ENCODE measurements around the gene ZCWPW2. TPM values are rescaled to one million over a fixed set of nuclear protein-coding genes. Genes with fewer than 3 reads are reported as not detected.

ZCWPW2 gene, protein sequence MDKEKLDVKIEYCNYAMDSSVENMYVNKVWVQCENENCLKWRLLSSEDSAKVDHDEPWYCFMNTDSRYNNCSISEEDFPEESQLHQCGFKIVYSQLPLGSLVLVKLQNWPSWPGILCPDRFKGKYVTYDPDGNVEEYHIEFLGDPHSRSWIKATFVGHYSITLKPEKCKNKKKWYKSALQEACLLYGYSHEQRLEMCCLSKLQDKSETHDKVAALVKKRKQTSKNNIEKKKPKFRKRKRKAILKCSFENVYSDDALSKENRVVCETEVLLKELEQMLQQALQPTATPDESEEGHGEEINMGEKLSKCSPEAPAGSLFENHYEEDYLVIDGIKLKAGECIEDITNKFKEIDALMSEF
- polyA plus RNA-seq (2013): 0.29 TPM

DNA sequence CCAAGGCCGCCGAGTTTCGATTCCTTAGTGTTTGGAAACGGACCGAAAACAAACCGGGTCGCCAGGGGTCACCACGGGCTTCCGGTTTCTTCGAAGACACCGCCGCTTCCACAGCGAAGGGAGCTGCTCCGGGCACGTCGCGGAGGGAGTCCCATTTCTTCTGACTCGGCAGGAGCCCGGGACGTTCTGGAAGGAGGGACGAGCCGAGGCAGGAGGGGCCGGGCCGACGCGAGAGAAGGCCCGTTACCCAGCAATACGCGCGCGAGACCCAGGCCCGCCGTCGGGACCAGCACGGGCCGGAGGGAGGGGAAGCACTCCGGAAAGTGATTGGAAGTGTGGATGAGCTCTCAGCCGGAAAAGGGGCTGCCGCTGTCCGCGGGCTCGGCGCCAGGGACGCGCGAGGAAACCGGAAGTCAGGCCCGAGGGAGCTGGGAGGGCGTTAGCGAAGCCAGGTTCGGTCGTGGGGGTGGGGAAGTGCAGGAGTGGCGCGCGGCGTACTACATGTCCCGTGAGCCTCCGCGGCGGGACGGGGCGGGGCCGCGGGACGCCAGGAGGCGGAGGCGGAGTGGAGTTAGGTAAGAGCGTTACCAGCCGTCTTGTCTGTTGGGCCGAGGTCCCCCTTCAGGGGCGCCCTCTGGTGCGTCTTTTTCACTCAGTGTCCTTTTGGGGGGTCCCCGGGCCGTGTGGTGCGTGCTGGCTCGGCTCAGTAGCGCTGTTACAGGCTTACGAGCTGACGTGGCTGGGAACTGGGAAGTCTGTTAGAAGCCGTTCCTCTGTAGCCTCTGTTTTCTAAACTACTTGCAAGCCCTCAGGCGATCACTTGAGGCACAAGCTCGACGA, at the start of gene ZCWPW2, which contains the start of gene AZI2:
TSS of gene ZCWPW2 (plus strand) at position 93 of the 840 bp plus-strand sequence. CDS start 64,348 bp downstream, outside the sequence.
TSS of gene AZI2 (minus strand) at position 196 of the 840 bp plus-strand sequence. CDS start 8,207 bp downstream, outside the sequence.
- Histone ChIP-seq H3K27me3 (replicated peaks in 2 of 5; ENCODE audit: control insufficient read depth in 4 of 5, insufficient read depth in 5 of 5, low read length in 4 of 5) (no peaks in the 10 kb centered on the region), H3K27ac (ENCODE audit: insufficient read depth in 1 of 2, low read depth in 1 of 2, low read length in 2 of 2, poor library complexity in 1 of 2, severe bottlenecking in 2 of 2) (peak within 1 kb of the TSS; percentile 95 to 99), H3K36me3 (ENCODE audit: control insufficient read depth in 4 of 4, insufficient read depth in 4 of 4, low read length in 3 of 4) (peaks cover 0 to 19% (median 6%) of the 10 kb centered on the region in 4 experiments), H3K4me1 (ENCODE audit: control extremely low read depth in 1 of 4, control insufficient read depth in 4 of 4, insufficient read depth in 4 of 4, low read length in 3 of 4) (peaks cover 5 to 17% (median 10%) of the 10 kb centered on the region in 4 experiments), H3K9me3 (ENCODE audit: control extremely low read depth in 1 of 5, control insufficient read depth in 4 of 5, insufficient read depth in 2 of 5, low read depth in 1 of 5, low read length in 4 of 5) (peaks cover 4 to 22% (median 6%) of the 10 kb centered on the region in 5 experiments), H3K4me3 (ENCODE audit: control insufficient read depth in 1 of 7, extremely low read depth in 1 of 7, insufficient read depth in 4 of 7, low read depth in 2 of 7, low read length in 6 of 7) (peak within 1 kb of the TSS; percentile 71 to 94 (median 90))
- peak; percentile 96 to 98 (median 98) for DNase-seq
- under 1% methylated on average over 72 of the region's 83 CpGs for WGBS (ENCODE audit: insufficient coverage)
- POLR2A ChIA-PET: interaction anchor here (0.7 to 2.0 kb wide), 6 partner anchors 9 to 1392 kb away, joined by 3 to 6 read pairs (median 3); no protein-coding TSS in a partner anchor
- CTCF ChIA-PET: interaction anchor here (0.7 to 2.4 kb wide), 9 partner anchors 9 to 668 kb away, joined by 3 to 14 read pairs (median 5); no protein-coding TSS in a partner anchor

DNA sequence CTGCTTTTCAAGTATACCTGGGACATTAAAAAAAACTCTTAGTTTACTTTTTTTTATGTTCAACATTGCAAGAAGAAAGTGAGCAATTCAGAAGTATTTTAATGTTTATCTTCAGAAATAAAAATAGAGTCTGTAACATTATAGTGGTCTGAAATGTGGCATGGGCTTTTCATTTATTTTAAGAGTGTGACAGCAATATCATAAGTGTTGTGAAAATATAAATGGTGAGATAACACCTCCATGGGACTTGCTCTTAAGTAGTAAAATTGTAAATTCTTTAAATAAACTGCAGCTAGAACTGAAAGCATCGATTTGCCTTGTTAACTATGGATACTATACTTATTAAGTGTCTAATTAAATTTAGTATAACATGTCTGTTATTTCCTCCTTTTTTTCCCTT, 48.8 kb upstream of the ZCWPW2 start:
- CTCF ChIA-PET: interaction anchor here (1.5 kb wide), 1 partner anchor 30 kb away, joined by 3 read pairs; no protein-coding TSS in a partner anchor

DNA sequence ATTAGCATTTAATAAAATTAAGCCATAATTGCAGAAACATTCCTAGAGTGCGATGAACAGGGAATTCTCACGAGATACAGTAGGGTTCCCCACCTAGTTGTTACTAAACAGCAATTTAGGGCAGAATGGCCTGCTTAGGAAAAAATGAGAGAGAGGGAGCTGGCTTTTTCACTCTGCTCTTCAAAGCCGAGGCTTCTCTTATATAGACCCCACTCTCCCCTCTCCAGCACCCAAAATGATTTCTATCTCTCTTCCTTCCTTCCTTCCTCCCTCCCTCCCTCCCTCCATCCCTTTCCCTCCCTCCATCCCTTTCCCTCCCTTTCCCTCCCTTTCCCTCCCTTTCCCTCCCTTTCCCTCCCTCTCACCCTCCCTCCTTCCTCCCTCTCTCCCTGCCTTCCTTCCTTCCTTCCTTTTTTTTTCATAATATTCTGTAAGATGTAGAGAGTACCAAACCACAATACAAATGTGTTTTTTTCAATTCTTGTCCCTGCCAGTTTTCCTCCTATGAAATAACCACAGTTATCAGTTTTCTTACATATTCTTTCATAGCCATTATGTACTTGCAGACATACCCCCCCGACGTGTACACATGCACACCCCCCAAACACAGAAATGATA, 48.1 kb upstream of the ZCWPW2 start:
- 61% methylated on average over 2 of the region's 5 CpGs for WGBS (ENCODE audit: insufficient coverage)
- H3K27ac ChIP-seq (ENCODE audit: insufficient read depth in 1 of 2, low read depth in 1 of 2, low read length in 2 of 2, poor library complexity in 1 of 2, severe bottlenecking in 2 of 2): no peak overlapping the region
- H3K4me1 ChIP-seq (ENCODE audit: control extremely low read depth in 1 of 4, control insufficient read depth in 4 of 4, insufficient read depth in 4 of 4, low read length in 3 of 4): peaks cover 0 to 9% (median 2%) of the 10 kb centered on the region in 4 experiments
- peaks cover 0 to 7% (median 3%) of the 10 kb centered on the region in 4 experiments for H3K36me3 ChIP-seq (ENCODE audit: control insufficient read depth in 4 of 4, insufficient read depth in 4 of 4, low read length in 3 of 4)
- no peak for DNase-seq
- no peaks in the 10 kb centered on the region for H3K27me3 ChIP-seq (replicated peaks in 2 of 5; ENCODE audit: control insufficient read depth in 4 of 5, insufficient read depth in 5 of 5, low read length in 4 of 5)
- ChIA-PET POLR2A (no interaction called here), CTCF (no interaction called here)
- H3K4me3 ChIP-seq (ENCODE audit: control insufficient read depth in 1 of 7, extremely low read depth in 1 of 7, insufficient read depth in 4 of 7, low read depth in 2 of 7, low read length in 6 of 7): no peak overlapping the region
- H3K9me3 ChIP-seq (ENCODE audit: control extremely low read depth in 1 of 5, control insufficient read depth in 4 of 5, insufficient read depth in 2 of 5, low read depth in 1 of 5, low read length in 4 of 5): no peaks in the 10 kb centered on the region

More for the DNA sequence above, 48.8 kb upstream of the ZCWPW2 start:
- Histone ChIP-seq H3K4me3 (ENCODE audit: control insufficient read depth in 1 of 7, extremely low read depth in 1 of 7, insufficient read depth in 4 of 7, low read depth in 2 of 7, low read length in 6 of 7) (no peak overlapping the region), H3K4me1 (ENCODE audit: control extremely low read depth in 1 of 4, control insufficient read depth in 4 of 4, insufficient read depth in 4 of 4, low read length in 3 of 4) (peaks cover 0 to 11% (median 4%) of the 10 kb centered on the region in 4 experiments), H3K9me3 (ENCODE audit: control extremely low read depth in 1 of 5, control insufficient read depth in 4 of 5, insufficient read depth in 2 of 5, low read depth in 1 of 5, low read length in 4 of 5) (no peaks in the 10 kb centered on the region), H3K27ac (ENCODE audit: insufficient read depth in 1 of 2, low read depth in 1 of 2, low read length in 2 of 2, poor library complexity in 1 of 2, severe bottlenecking in 2 of 2) (no peak overlapping the region), H3K27me3 (replicated peaks in 2 of 5; ENCODE audit: control insufficient read depth in 4 of 5, insufficient read depth in 5 of 5, low read length in 4 of 5) (no peaks in the 10 kb centered on the region), H3K36me3 (ENCODE audit: control insufficient read depth in 4 of 4, insufficient read depth in 4 of 4, low read length in 3 of 4) (peaks cover 0 to 7% (median 2%) of the 10 kb centered on the region in 4 experiments)
- no CpG with 5 or more reads among the region's 1 CpG for WGBS (ENCODE audit: insufficient coverage)
- DNase-seq: no peak
- POLR2A ChIA-PET: interaction anchor here (0.6 kb wide), 1 partner anchor 597 kb away, joined by 3 read pairs; no protein-coding TSS in a partner anchor

DNA sequence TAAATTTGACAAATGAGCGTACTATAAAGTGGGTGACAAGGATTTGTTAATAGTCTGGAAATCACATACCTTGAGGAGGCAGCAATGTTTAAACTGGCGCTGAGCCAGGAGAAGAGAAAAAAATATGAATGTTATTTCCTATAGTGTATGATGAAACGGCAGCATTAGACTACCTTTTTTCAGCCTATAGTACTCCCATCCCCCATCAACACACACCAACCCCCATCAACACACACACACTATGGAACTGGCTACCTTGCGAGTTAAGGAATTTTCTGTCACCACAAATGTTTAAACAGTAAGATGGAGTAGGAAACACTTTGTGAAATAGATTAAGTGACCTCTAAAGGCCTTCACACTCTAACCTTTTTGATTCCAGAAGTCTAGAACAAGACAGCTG, 46.8 kb upstream of the ZCWPW2 start:
- DNase-seq: no peak
- Histone ChIP-seq H3K9me3 (ENCODE audit: control extremely low read depth in 1 of 5, control insufficient read depth in 4 of 5, insufficient read depth in 2 of 5, low read depth in 1 of 5, low read length in 4 of 5) (no peaks in the 10 kb centered on the region), H3K27ac (ENCODE audit: insufficient read depth in 1 of 2, low read depth in 1 of 2, low read length in 2 of 2, poor library complexity in 1 of 2, severe bottlenecking in 2 of 2) (no peak overlapping the region), H3K36me3 (ENCODE audit: control insufficient read depth in 4 of 4, insufficient read depth in 4 of 4, low read length in 3 of 4) (peaks cover 0 to 7% (median 3%) of the 10 kb centered on the region in 4 experiments), H3K4me3 (ENCODE audit: control insufficient read depth in 1 of 7, extremely low read depth in 1 of 7, insufficient read depth in 4 of 7, low read depth in 2 of 7, low read length in 6 of 7) (no peak overlapping the region), H3K27me3 (replicated peaks in 2 of 5; ENCODE audit: control insufficient read depth in 4 of 5, insufficient read depth in 5 of 5, low read length in 4 of 5) (no peaks in the 10 kb centered on the region), H3K4me1 (ENCODE audit: control extremely low read depth in 1 of 4, control insufficient read depth in 4 of 4, insufficient read depth in 4 of 4, low read length in 3 of 4) (no peaks in the 10 kb centered on the region)
- ChIA-PET CTCF (no interaction called here), POLR2A (no interaction called here)
- WGBS (ENCODE audit: insufficient coverage): no CpG with 5 or more reads among the region's 4 CpGs

DNA sequence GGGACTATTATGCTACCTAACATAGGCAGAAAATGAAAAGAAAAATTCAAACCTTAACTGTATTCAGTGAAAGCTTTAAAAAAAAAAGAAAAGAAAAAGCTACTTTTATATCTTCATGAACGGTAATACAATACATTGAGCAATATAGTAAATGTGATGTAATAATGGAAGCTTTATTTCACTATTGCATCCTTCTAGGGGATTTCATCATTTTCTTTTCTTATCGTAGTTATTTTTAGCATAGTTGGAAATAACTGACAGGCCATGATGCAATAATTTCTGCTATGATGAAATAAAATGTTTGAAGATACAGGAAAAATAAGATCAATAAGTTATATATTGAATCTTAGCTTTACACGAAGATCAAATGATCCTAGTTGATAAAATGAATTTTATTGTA, 40.3 kb upstream of the ZCWPW2 start:
- Histone ChIP-seq H3K9me3 (ENCODE audit: control extremely low read depth in 1 of 5, control insufficient read depth in 4 of 5, insufficient read depth in 2 of 5, low read depth in 1 of 5, low read length in 4 of 5) (no peaks in the 10 kb centered on the region), H3K4me1 (ENCODE audit: control extremely low read depth in 1 of 4, control insufficient read depth in 4 of 4, insufficient read depth in 4 of 4, low read length in 3 of 4) (no peaks in the 10 kb centered on the region), H3K36me3 (ENCODE audit: control insufficient read depth in 4 of 4, insufficient read depth in 4 of 4, low read length in 3 of 4) (peaks cover 0 to 3% (median under 1%) of the 10 kb centered on the region in 4 experiments), H3K4me3 (ENCODE audit: control insufficient read depth in 1 of 7, extremely low read depth in 1 of 7, insufficient read depth in 4 of 7, low read depth in 2 of 7, low read length in 6 of 7) (no peak overlapping the region), H3K27ac (ENCODE audit: insufficient read depth in 1 of 2, low read depth in 1 of 2, low read length in 2 of 2, poor library complexity in 1 of 2, severe bottlenecking in 2 of 2) (no peak overlapping the region), H3K27me3 (replicated peaks in 2 of 5; ENCODE audit: control insufficient read depth in 4 of 5, insufficient read depth in 5 of 5, low read length in 4 of 5) (no peaks in the 10 kb centered on the region)
- no CpG with 5 or more reads among the region's 3 CpGs for WGBS (ENCODE audit: insufficient coverage)
- ChIA-PET CTCF (interaction anchor here (0.8 to 1.4 kb wide), 3 partner anchors 9 to 21 kb away, joined by 3 to 5 read pairs (median 5); no protein-coding TSS in a partner anchor), POLR2A (no interaction called here)
- no peak for DNase-seq

DNA sequence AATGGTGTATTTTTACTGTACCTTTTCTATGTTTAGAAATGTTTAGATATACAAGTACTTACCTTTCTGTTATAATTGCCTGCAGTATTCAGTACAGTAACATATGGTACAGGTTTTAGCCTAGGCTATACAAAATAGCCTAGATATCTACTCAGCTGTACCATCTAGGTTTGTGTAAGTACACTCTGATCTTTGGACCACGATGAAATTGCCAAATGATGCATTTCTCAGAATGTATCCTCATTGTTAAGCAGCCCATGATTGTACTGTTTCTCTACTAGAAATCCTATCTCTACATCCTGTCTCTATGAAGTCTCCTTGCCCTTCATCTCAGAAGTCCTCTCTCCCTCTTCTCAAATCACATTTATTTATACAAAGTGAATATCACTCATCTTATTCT, 32.8 kb upstream of the ZCWPW2 start:
- Histone ChIP-seq H3K4me1 (ENCODE audit: control extremely low read depth in 1 of 4, control insufficient read depth in 4 of 4, insufficient read depth in 4 of 4, low read length in 3 of 4) (no peaks in the 10 kb centered on the region), H3K4me3 (ENCODE audit: control insufficient read depth in 1 of 7, extremely low read depth in 1 of 7, insufficient read depth in 4 of 7, low read depth in 2 of 7, low read length in 6 of 7) (no peak overlapping the region), H3K27ac (ENCODE audit: insufficient read depth in 1 of 2, low read depth in 1 of 2, low read length in 2 of 2, poor library complexity in 1 of 2, severe bottlenecking in 2 of 2) (no peak overlapping the region), H3K27me3 (replicated peaks in 2 of 5; ENCODE audit: control insufficient read depth in 4 of 5, insufficient read depth in 5 of 5, low read length in 4 of 5) (no peaks in the 10 kb centered on the region), H3K36me3 (ENCODE audit: control insufficient read depth in 4 of 4, insufficient read depth in 4 of 4, low read length in 3 of 4) (peaks cover 2 to 19% (median 9%) of the 10 kb centered on the region in 4 experiments), H3K9me3 (ENCODE audit: control extremely low read depth in 1 of 5, control insufficient read depth in 4 of 5, insufficient read depth in 2 of 5, low read depth in 1 of 5, low read length in 4 of 5) (no peaks in the 10 kb centered on the region)
- no peak for DNase-seq
- ChIA-PET CTCF (no interaction called here), POLR2A (no interaction called here)
- WGBS (ENCODE audit: insufficient coverage): 100% methylated on average over 1 of the region's 1 CpG
